ENCODE data around the gene RNF214. TPM values are rescaled to one million over a fixed set of nuclear protein-coding genes. Genes with fewer than 3 reads are reported as not detected.

RNF214 gene
- total RNA-seq, 1 donor from 2014 or later, result 43.0 TPM

GRCh38 chr11:117238221-117238620, 5.8 kb downstream of the RNF214 start:
- Mint-ChIP-seq H3K27me3 (ENCODE audit: unreplicated experiment) (peaks cover 2% of the 10 kb centered on the region), H3K4me1 (ENCODE audit: low read depth, unreplicated experiment) (peaks cover 10% of the 10 kb centered on the region), H3K4me3 (ENCODE audit: unreplicated experiment) (no peak overlapping the region), H3K36me3 (ENCODE audit: unreplicated experiment) (no peaks in the 10 kb centered on the region), H3K27ac (ENCODE audit: unreplicated experiment) (no peak overlapping the region), H3K9me3 (ENCODE audit: unreplicated experiment) (peaks cover 2% of the 10 kb centered on the region)
- no peak for TF ChIP-seq CTCF (IDR thresholded peaks at IDR 0.05; ENCODE audit: partially characterized antibody, unreplicated experiment)
- no peak for DNase-seq

GRCh38 chr11:117239295-117239694, 6.8 kb downstream of the RNF214 start:
- Mint-ChIP-seq H3K27me3 (ENCODE audit: unreplicated experiment) (no peaks in the 10 kb centered on the region), H3K9me3 (ENCODE audit: unreplicated experiment) (no peaks in the 10 kb centered on the region), H3K4me1 (ENCODE audit: low read depth, unreplicated experiment) (peaks cover under 1% of the 10 kb centered on the region), H3K36me3 (ENCODE audit: unreplicated experiment) (no peaks in the 10 kb centered on the region), H3K27ac (ENCODE audit: unreplicated experiment) (no peak overlapping the region), H3K4me3 (ENCODE audit: unreplicated experiment) (peak overlapping the region; percentile 7)
- TF ChIP-seq CTCF (IDR thresholded peaks at IDR 0.05; ENCODE audit: partially characterized antibody, unreplicated experiment), result no peak
- DNase-seq, result no peak

GRCh38 chr11:117248341-117248740, 15.9 kb downstream of the RNF214 start:
- Mint-ChIP-seq H3K4me3 (ENCODE audit: unreplicated experiment) (no peak overlapping the region), H3K27me3 (ENCODE audit: unreplicated experiment) (no peaks in the 10 kb centered on the region), H3K36me3 (ENCODE audit: unreplicated experiment) (peaks cover 5% of the 10 kb centered on the region), H3K4me1 (ENCODE audit: low read depth, unreplicated experiment) (peaks cover 5% of the 10 kb centered on the region), H3K9me3 (ENCODE audit: unreplicated experiment) (peaks cover 2% of the 10 kb centered on the region), H3K27ac (ENCODE audit: unreplicated experiment) (no peak overlapping the region)
- no peak for DNase-seq
- TF ChIP-seq CTCF (IDR thresholded peaks at IDR 0.05; ENCODE audit: partially characterized antibody, unreplicated experiment), result no peak

- peaks cover 5% of the 10 kb centered on the region for H3K36me3 Mint-ChIP-seq (ENCODE audit: unreplicated experiment)
- TF ChIP-seq CTCF (IDR thresholded peaks at IDR 0.05; ENCODE audit: partially characterized antibody, unreplicated experiment), result no peak
- no peaks in the 10 kb centered on the region for H3K27me3 Mint-ChIP-seq (ENCODE audit: unreplicated experiment)
- DNase-seq, result no peak
- no peak overlapping the region for H3K4me3 Mint-ChIP-seq (ENCODE audit: unreplicated experiment)
- H3K9me3 Mint-ChIP-seq (ENCODE audit: unreplicated experiment), result peaks cover 2% of the 10 kb centered on the region
- peaks cover 5% of the 10 kb centered on the region for H3K4me1 Mint-ChIP-seq (ENCODE audit: low read depth, unreplicated experiment)
- H3K27ac Mint-ChIP-seq (ENCODE audit: unreplicated experiment), result peak overlapping the region; percentile 44
Observed at GRCh38 chr11:117249571-117249970, 17.1 kb downstream of the RNF214 start.

- Mint-ChIP-seq H3K4me1 (ENCODE audit: low read depth, unreplicated experiment) (peaks cover 5% of the 10 kb centered on the region), H3K4me3 (ENCODE audit: unreplicated experiment) (no peak overlapping the region), H3K36me3 (ENCODE audit: unreplicated experiment) (peaks cover 5% of the 10 kb centered on the region), H3K9me3 (ENCODE audit: unreplicated experiment) (peaks cover 2% of the 10 kb centered on the region), H3K27me3 (ENCODE audit: unreplicated experiment) (no peaks in the 10 kb centered on the region), H3K27ac (ENCODE audit: unreplicated experiment) (peak overlapping the region; percentile 82)
- no peak for DNase-seq
- no peak for TF ChIP-seq CTCF (IDR thresholded peaks at IDR 0.05; ENCODE audit: partially characterized antibody, unreplicated experiment)
Observed at GRCh38 chr11:117251506-117251905, 19.0 kb downstream of the RNF214 start.

Data from glutamatergic neuron (in vitro differentiated cells).